GM18520 (cell line): Measurements from ENCODE around the gene MYO5B.

ENCODE experiments used
- ATAC-seq: cut with Tn5 transposase; IDR thresholded peaks from one replicate; pipeline ENCODE4 v1.9.1; 2021; ENCODE audit not compliant: unreplicated experiment

MYO5B gene

GRCh38 chr18:50189160-50189559 lies 5.8 kb downstream of the MYO5B start:
- peak; percentile 54 for ATAC-seq

- no peak for ATAC-seq
These were observed 6.3 kb downstream of the MYO5B start for GRCh38 chr18:50188652-50189051.

- no peak for ATAC-seq
These were observed 7.3 kb downstream of the MYO5B start for GRCh38 chr18:50187659-50188058.

GRCh38 chr18:50186385-50186784 lies 8.6 kb downstream of the MYO5B start:
- ATAC-seq, result no peak

- no peak for ATAC-seq
These were observed 11.4 kb downstream of the MYO5B start for GRCh38 chr18:50183556-50183955.

GRCh38 chr18:50182511-50182910 lies 12.4 kb downstream of the MYO5B start:
- ATAC-seq, result no peak

- no peak for ATAC-seq
These were observed 13.4 kb downstream of the MYO5B start for GRCh38 chr18:50181590-50181989.

GRCh38 chr18:50179465-50179864 lies 15.5 kb downstream of the MYO5B start:
- ATAC-seq, result no peak

- ATAC-seq, result no peak
These were observed 17.5 kb downstream of the MYO5B start for GRCh38 chr18:50177294-50177992.

GRCh38 chr18:50172367-50172766 lies 22.6 kb downstream of the MYO5B start:
- ATAC-seq, result no peak

GRCh38 chr18:50171406-50171805 lies 23.5 kb downstream of the MYO5B start:
- no peak for ATAC-seq

- ATAC-seq, result no peak
These were observed 24.9 kb downstream of the MYO5B start for GRCh38 chr18:50170004-50170403.

GRCh38 chr18:50169149-50169548 lies 25.8 kb downstream of the MYO5B start:
- no peak for ATAC-seq

GRCh38 chr18:50167966-50168365 lies 27.0 kb downstream of the MYO5B start:
- ATAC-seq, result no peak

GRCh38 chr18:50166901-50167300 lies 28.0 kb downstream of the MYO5B start:
- ATAC-seq, result no peak

GRCh38 chr18:50163505-50163904 lies 31.4 kb downstream of the MYO5B start:
- ATAC-seq, result no peak

- ATAC-seq, result no peak
These were observed 32.3 kb downstream of the MYO5B start for GRCh38 chr18:50162486-50163304.

GRCh38 chr18:50161597-50162205 lies 33.2 kb downstream of the MYO5B start:
- no peak for ATAC-seq

GRCh38 chr18:50159654-50160046 lies 35.3 kb downstream of the MYO5B start:
- ATAC-seq, result no peak

GRCh38 chr18:50158866-50159653 lies 35.9 kb downstream of the MYO5B start:
- no peak for ATAC-seq

- ATAC-seq, result no peak
These were observed 39.5 kb downstream of the MYO5B start for GRCh38 chr18:50155406-50155805.
